ENCODE results near the gene ALG11. TPM values are rescaled to one million over a fixed set of nuclear protein-coding genes. Genes with fewer than 3 reads are reported as not detected.

ALG11 gene
- total and polyA plus RNA-seq, 9 donors, result 5.9 to 36.2 (median 26.9) TPM

DNA sequence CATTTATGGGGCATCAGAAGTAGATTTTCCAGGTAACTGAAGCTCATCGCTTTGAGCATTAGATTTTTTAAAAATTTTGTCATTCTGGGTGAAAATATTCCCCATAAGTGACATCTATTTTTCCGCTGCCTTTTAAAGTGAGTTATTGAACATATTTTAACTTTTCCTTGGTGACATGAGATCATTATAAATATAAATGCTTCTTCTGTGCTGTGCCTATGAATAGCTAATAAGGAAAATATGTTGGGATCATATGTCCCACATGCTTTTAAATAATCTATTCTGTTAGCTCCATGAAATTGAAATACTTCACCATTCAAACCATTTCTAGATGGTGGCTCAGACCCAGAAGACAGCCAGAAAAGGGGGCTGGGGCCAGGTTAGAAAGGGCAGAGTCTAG is 15.0 kb upstream of the ALG11 start:
- peaks cover 8% of the 10 kb centered on the region for H3K4me1 ChIP-seq (ENCODE audit: insufficient read depth)
- H3K9me3 ChIP-seq, result no peaks in the 10 kb centered on the region
- WGBS, 3 donors, result 95 to 97% (median 95%) methylated on average over 2 of the region's 2 CpGs
- no peak for DNase-seq
- H3K36me3 ChIP-seq, result no peaks in the 10 kb centered on the region
- H3K27ac ChIP-seq, result no peak overlapping the region
- intact Hi-C loops (cut with DNase I), result no loop called here
- TF ChIP-seq EP300 (IDR thresholded peaks at IDR 0.05) (no peak), CTCF (IDR thresholded peaks at IDR 0.05) (no peak), POLR2A (IDR thresholded peaks at IDR 0.05) (no peak)
- no peak overlapping the region for H3K4me3 ChIP-seq
- H3K27me3 ChIP-seq, result no peaks in the 10 kb centered on the region

DNA sequence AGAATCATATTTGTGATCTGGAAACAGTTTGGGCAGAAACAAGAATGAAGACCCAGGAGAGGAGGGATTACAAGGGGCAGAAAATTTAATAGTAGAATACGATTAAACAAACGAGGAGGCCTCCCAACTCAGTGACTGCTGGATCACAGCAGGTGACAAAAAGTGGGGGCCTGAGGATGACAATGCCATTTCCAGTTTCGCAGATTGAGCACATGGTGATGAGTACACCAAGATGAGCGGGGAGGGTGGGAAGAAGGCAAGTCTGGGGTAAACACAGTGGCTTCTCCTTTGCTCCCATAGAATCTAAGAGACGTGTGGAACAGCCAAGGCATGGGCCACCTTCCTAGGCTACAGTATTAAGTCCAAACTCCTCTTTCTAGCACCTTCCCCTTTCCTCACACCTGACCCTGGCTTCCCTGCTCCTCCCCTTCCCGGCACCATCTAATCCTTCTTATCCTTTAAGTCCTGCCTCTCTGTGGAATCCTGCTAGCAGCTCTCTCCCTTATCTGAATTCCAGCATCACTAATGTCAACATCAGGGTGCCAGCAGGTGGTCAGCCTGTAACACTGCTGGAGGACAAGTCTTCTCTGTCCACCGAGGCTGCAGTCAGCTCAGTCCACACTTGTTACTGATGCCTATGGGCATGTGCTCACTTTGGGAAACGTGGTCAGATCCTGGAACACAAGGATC is 14.4 kb upstream of the ALG11 start:
- H3K4me3 ChIP-seq, result no peak overlapping the region
- no peak for DNase-seq
- TF ChIP-seq POLR2A (IDR thresholded peaks at IDR 0.05), result no peak
- H3K4me1 ChIP-seq (ENCODE audit: insufficient read depth), result peaks cover 8% of the 10 kb centered on the region
- no peaks in the 10 kb centered on the region for H3K9me3 ChIP-seq
- H3K27ac ChIP-seq, result no peak overlapping the region
- WGBS, 3 donors, result 75 to 78% (median 76%) methylated on average over 8 of the region's 8 CpGs
- no peaks in the 10 kb centered on the region for H3K36me3 ChIP-seq
- no peaks in the 10 kb centered on the region for H3K27me3 ChIP-seq
- intact Hi-C loops (cut with DNase I), result no loop called here

GRCh38 chr13:51998723-51999509 is 13.3 kb upstream of the ALG11 start:
- no peak for DNase-seq
- Histone ChIP-seq H3K27me3 (no peaks in the 10 kb centered on the region), H3K4me3 (no peak overlapping the region), H3K9me3 (no peaks in the 10 kb centered on the region), H3K36me3 (no peaks in the 10 kb centered on the region), H3K27ac (no peak overlapping the region), H3K4me1 (ENCODE audit: insufficient read depth) (peaks cover 8% of the 10 kb centered on the region)
- 50 to 55% (median 54%) methylated on average over 6 of the region's 6 CpGs for WGBS, 3 donors
- TF ChIP-seq EP300 (IDR thresholded peaks at IDR 0.05) (no peak), POLR2A (IDR thresholded peaks at IDR 0.05) (no peak), CTCF (IDR thresholded peaks at IDR 0.05) (no peak)
- intact Hi-C loops (cut with DNase I), result no loop called here

DNA sequence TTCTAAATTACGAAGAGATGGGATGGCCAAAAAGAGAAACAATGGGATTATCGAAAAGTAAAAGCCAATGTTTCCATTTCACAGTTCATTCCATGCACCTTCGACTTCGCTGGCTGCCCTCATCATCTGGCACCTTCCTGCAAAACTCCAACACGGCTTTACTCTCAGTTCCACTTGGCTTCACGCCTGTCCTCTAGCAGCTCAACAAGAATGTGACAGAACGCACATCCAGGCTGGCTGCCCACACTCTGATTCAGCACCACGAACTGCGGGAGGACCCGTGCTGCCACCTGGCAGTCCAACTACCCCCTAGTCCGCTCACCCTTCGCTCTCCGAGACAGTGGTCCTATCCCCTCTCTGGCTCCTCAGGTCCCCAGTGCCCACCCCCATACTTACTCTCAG is 12.7 kb upstream of the ALG11 start:
- TF ChIP-seq EP300 (IDR thresholded peaks at IDR 0.05), result no peak
- TF ChIP-seq CTCF (IDR thresholded peaks at IDR 0.05), result no peak
- no peak for TF ChIP-seq POLR2A (IDR thresholded peaks at IDR 0.05)
- H3K27me3 ChIP-seq, result no peaks in the 10 kb centered on the region
- intact Hi-C loops (cut with DNase I), result no loop called here
- no peak overlapping the region for H3K4me3 ChIP-seq
- no peak overlapping the region for H3K27ac ChIP-seq
- DNase-seq, result no peak
- H3K36me3 ChIP-seq, result no peaks in the 10 kb centered on the region
- H3K9me3 ChIP-seq, result no peaks in the 10 kb centered on the region
- peaks cover 8% of the 10 kb centered on the region for H3K4me1 ChIP-seq (ENCODE audit: insufficient read depth)
- WGBS, 3 donors, result 65 to 68% (median 68%) methylated on average over 13 of the region's 13 CpGs

DNA sequence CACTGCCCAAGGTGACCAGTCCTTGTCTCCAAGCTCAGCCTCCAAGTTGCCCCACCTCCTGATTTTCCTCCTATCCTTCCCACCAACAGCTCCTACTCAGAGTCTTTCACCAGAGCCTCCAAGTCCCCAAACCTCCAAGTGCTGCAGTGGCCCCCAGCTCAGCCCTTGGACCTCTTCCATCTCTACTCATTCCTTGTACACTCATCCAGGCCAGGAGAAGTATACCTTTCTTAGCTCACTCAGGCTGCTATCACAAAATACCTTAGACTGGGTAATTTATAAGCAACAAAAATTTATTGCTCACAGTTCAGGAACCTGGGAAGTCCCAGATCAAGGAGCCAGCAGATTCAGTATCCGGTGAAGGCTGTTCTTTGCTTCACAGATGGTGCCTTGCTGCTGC is 12.3 kb upstream of the ALG11 start:
- Histone ChIP-seq H3K9me3 (no peaks in the 10 kb centered on the region), H3K4me1 (ENCODE audit: insufficient read depth) (peaks cover 8% of the 10 kb centered on the region), H3K27me3 (no peaks in the 10 kb centered on the region), H3K27ac (no peak overlapping the region), H3K36me3 (no peaks in the 10 kb centered on the region), H3K4me3 (no peak overlapping the region)
- intact Hi-C loops (cut with DNase I), result loop anchor here in 1 of 4 donors (10.0 kb wide), 1 partner anchor 125 kb away; the partner anchor contains the start of gene NEK5
- 48 to 73% (median 65%) methylated on average over 1 of the region's 1 CpG for WGBS, 3 donors
- TF ChIP-seq CTCF (IDR thresholded peaks at IDR 0.05) (no peak), EP300 (IDR thresholded peaks at IDR 0.05) (no peak), POLR2A (IDR thresholded peaks at IDR 0.05) (no peak)
- no peak for DNase-seq

All from ovary (tissue), 9 donors.